AG09319 (cell line): ENCODE data around the gene TACO1.

Source experiments
- DNase-seq: peaks from one replicate; pipeline ENCODE4 v3.0.0-alpha.2; 2010; ENCODE audit warnings: low read depth; ENCODE audit errors: extremely low read depth
- CTCF ChIP-seq: IDR thresholded peaks from 2 replicates; pipeline ENCODE4 v1.5.1; 2011; ENCODE audit warnings: low read depth, mild to moderate bottlenecking, inconsistent platforms, low read length, moderate library complexity

TACO1 gene

GRCh38 chr17:63579633-63580032, 21.1 kb upstream of the TACO1 start:
- no peak for DNase-seq

GRCh38 chr17:63587770-63588169, 12.9 kb upstream of the TACO1 start:
- no peak for TF ChIP-seq CTCF
- DNase-seq, result no peak

More at GRCh38 chr17:63579633-63580032, 21.1 kb upstream of the TACO1 start:
- no peak for TF ChIP-seq CTCF

GRCh38 chr17:63588797-63589196, 11.9 kb upstream of the TACO1 start:
- DNase-seq, result no peak

GRCh38 chr17:63589646-63590045, 11.0 kb upstream of the TACO1 start:
- DNase-seq, result no peak
- no peak for TF ChIP-seq CTCF

More at GRCh38 chr17:63588797-63589196, 11.9 kb upstream of the TACO1 start:
- TF ChIP-seq CTCF, result no peak

GRCh38 chr17:63592797-63593196, 7.9 kb upstream of the TACO1 start:
- no peak for TF ChIP-seq CTCF
- no peak for DNase-seq

- TF ChIP-seq CTCF, result no peak
- no peak for DNase-seq
These were observed 5.6 kb upstream of the TACO1 start for GRCh38 chr17:63595132-63595531.

GRCh38 chr17:63596856-63597586, 3.7 kb upstream of the TACO1 start:
- TF ChIP-seq CTCF, result no peak
- no peak for DNase-seq
